Esophagus muscularis mucosa (tissue), 4 donors: Measurements from ENCODE around the gene TENM4.

Source experiments
- EP300 ChIP-seq: sonication (generic); formaldehyde crosslinking; IDR thresholded peaks from one replicate; pipeline ENCODE4 v1.6.1; 2017; ENCODE audit warnings: antibody characterized with exemption
- POLR2A ChIP-seq: fragments of 450-650 bp; IDR thresholded peaks from one replicate; pipeline ENCODE4 v1.6.1; 2017; ENCODE audit warnings: antibody characterized with exemption, moderate library complexity, mild to moderate bottlenecking, low read depth
- POLR2AphosphoS5 ChIP-seq, 2 donors: sonication (generic); formaldehyde crosslinking; IDR thresholded peaks; one replicate each; pipeline ENCODE4 v1.6.1; 2017; ENCODE audit warnings: antibody characterized with exemption in 2 of 2
- TF ChIP-seq, protein P1 (sequence below), 3 experiments: fragments of 200-600 bp in 2 of 3; fragments of 450-650 bp in 1 of 3; sonication (generic) in 2 of 3; IDR thresholded peaks; one replicate each; pipeline ENCODE4 v1.5.1; 2017 to 2019; ENCODE audit warnings: antibody characterized with exemption in 3 of 3, mild to moderate bottlenecking in 2 of 3, moderate library complexity in 1 of 3

GRCh38 chr11:79406376-79406775 lies 34.5 kb downstream of the TENM4 start:
- TF ChIP-seq, protein P1, sequence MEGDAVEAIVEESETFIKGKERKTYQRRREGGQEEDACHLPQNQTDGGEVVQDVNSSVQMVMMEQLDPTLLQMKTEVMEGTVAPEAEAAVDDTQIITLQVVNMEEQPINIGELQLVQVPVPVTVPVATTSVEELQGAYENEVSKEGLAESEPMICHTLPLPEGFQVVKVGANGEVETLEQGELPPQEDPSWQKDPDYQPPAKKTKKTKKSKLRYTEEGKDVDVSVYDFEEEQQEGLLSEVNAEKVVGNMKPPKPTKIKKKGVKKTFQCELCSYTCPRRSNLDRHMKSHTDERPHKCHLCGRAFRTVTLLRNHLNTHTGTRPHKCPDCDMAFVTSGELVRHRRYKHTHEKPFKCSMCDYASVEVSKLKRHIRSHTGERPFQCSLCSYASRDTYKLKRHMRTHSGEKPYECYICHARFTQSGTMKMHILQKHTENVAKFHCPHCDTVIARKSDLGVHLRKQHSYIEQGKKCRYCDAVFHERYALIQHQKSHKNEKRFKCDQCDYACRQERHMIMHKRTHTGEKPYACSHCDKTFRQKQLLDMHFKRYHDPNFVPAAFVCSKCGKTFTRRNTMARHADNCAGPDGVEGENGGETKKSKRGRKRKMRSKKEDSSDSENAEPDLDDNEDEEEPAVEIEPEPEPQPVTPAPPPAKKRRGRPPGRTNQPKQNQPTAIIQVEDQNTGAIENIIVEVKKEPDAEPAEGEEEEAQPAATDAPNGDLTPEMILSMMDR (IDR thresholded peaks at IDR 0.05): no peak
- TF ChIP-seq POLR2AphosphoS5 (IDR thresholded peaks at IDR 0.05): no peak
- TF ChIP-seq EP300: no peak
- no peak for TF ChIP-seq POLR2A
